GOT3 (cell line): ENCODE results near the gene RNF149.
"Not testable (repeated sequence)": the region's sequence is repeated elsewhere in the genome, so short reads cannot be mapped to it uniquely, and the experiment has no call there.

ENCODE experiments used
- DNase-seq: peaks from one replicate; lab custom pipeline; 2025; ENCODE audit warnings: mixed read lengths; lab: John Stamatoyannopoulos, UW

RNF149 gene

GRCh38 chr2:101255501-101255900 is 53.0 kb downstream of the RNF149 start:
- no peak for DNase-seq

DNA sequence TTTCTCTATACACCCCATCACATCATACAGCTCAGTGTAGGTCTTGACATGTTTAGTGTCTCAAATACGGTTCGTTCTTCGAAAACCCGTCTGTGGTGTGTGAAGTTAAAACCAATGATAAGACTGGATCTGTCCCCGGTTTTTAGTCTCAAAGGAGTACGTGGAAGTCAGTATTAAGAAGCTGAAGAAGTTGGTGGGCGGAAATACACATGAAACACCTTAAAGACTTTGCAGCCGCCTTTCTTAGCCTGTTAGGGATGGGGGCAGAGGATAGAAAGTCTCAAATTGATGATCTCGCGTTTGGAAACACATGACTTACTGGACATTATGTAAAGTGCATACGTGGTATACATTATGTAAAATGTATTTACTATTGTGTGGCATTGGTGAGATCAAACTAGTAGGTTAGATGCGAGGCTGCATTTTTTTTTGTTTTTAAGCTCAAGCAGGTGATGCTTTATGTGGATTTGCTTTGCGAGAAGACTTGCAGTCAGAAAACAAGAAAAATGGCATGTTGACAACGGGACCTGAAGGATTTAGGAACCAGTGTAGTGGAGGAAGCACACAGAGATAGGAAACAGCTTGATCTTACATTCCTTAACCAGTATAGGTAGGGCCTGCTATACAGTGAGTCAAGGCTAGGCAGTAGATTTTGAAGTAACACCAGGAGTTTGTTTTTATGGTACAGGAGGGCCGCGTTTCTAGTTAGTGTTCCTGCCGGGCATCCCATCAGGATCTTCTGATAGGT is 54.6 kb downstream of the RNF149 start:
- no peak for DNase-seq

- DNase-seq: no peak
These were observed 55.3 kb downstream of the RNF149 start for GRCh38 chr2:101253013-101253702.

DNA sequence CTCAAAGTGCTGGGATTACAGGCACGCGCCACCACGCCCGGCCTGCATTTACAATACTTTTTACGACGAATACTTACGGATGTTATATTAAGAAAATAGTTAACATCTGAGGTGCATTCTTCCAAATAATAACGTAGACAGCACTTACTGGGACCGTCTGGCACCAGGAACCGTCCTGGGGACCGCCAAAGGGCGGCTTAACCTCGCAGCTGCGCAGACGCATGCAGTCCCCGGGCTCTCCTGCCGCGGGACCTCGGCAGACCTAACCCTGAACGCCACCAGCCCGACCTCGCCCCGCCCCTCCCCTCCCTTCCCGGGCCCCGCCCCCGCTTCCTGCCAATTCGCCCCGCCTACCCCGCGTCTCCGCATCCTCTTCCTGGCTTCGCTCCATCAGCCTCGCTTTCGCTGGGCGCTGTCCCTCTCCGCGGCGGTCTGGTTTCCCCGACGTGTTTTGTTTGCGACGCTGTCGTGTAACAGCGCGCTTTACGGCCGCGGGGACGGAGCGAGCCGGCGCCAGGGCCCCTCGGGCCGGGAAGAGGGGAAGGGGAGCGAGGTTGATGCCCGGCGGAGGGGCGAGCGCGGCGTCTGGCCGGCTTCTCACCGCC is 56.0 kb downstream of the RNF149 start, which contains the start of gene CNOT11:
CNOT11 (plus strand) TSS at position 479 of the 605 bp plus-strand sequence; CDS start at position 558, 79 bp downstream.
- peak; percentile 96 for DNase-seq

DNA sequence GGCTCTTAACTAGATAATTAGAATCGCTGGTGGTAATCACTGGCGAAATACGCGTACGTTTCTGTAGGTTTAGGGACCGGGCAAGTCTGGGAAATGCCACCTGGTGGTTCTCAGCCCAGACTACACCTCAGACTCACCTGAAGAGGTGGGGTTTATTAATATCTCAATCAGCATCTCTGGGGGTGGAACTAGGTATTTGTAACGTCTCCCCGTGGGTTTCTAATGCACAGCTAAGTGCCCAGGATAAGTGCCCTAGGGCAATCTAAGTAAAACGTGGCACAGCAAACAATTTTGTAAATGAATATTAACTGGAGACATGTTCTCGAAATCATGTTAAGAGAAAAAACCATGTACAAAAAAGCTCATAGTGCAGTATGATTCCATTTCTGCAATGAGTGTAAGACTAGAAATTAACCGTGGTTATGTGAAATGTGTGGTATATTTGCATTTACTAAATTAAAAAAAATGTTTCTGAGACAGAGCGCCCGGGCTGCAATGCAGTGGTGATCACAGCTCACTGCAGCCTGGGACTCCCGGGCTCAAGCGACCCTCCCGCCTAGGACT is 56.6 kb downstream of the RNF149 start:
- no peak for DNase-seq

DNA sequence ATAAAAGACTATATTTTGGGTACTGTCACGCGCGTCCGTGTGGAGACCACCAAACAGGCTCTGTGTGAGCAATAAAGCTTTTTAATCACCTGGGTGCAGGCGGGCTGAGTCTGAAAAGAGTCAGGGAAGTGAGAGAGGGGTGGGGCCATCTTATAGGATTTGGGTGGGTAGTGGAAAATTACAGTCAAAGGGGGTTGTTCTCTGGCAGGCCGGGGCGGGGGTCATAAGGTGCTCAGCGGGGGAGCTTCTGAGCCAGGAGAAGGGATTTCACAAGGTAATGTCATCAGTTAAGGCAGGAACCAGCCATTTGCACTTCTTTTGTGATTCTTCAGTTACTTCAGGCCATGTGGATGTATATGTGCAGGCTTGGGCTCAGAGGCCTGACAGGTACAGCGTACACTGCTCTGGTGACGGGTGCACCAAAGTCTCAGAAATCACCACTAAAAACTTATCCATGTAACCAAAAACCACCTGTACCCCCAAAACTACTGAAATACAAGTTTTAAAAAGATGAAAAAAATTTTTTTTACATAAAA is 57.2 kb downstream of the RNF149 start:
- DNase-seq: not testable (repeated sequence)

GRCh38 chr2:101249826-101250225 is 58.7 kb downstream of the RNF149 start:
- DNase-seq: no peak

- DNase-seq: not testable (repeated sequence)
These were observed 59.7 kb downstream of the RNF149 start for GRCh38 chr2:101248756-101249155.

DNA sequence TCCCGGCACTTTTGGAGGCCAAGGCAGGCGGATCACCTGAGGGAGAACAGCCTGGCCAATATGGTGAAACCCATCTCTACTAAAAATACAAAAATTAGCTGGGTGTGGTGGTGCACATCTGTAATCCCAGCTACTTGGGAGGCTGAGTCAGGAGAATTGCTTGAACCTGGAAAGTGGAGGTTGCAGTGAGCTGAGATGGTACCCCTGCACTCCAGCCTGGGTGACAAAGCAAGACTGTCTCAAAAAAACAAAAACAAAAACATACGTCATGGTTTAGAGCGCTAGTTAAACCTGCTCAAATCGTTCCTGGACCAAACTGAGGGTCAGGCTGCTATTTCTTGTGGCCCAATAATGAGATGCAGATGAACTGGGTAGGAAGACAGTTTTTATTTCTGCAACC is 63.0 kb downstream of the RNF149 start:
- not testable (repeated sequence) for DNase-seq

- not testable (repeated sequence) for DNase-seq
These were observed 63.6 kb downstream of the RNF149 start for GRCh38 chr2:101244899-101245298.

GRCh38 chr2:101244373-101244772 is 64.1 kb downstream of the RNF149 start:
- not testable (repeated sequence) for DNase-seq

DNA sequence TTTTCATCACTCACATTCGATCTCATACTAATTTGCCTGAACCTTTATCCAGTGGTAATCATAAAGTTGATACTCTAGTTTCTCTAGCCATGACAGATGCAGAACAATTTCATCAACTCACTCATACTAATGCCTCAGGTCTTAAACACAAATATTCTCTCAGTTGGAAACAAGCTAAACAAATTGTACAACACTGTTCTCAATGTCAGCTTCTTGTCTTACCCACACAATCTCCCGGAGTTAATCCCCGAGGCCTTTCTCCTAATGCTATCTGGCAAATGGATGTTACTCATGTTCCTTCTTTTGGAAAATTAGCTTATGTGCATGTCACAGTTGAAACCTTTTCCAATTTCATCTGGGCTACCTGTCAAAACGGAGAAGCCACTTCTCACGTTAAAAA is 67.3 kb downstream of the RNF149 start:
- no peak for DNase-seq

- not testable (repeated sequence) for DNase-seq
These were observed 67.8 kb downstream of the RNF149 start for GRCh38 chr2:101240694-101241093.

DNA sequence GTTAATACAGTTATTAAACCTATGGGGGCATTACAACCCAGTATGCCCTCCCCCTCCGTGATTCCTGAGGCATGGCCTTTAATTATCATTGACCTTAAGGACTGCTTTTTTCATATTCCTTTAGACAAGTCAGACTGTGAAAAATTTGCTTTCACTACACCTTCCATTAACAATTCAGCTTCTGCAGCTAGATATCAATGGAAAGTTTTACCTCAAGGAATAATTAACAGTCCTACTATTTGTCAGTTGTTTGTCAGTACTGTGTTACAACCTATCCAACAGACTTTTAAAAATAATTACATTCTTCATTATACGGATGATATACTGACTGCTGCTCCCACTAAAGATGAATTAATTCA is 68.8 kb downstream of the RNF149 start:
- DNase-seq: not testable (repeated sequence)

- no peak for DNase-seq
These were observed 69.4 kb downstream of the RNF149 start for GRCh38 chr2:101238930-101239759.

DNA sequence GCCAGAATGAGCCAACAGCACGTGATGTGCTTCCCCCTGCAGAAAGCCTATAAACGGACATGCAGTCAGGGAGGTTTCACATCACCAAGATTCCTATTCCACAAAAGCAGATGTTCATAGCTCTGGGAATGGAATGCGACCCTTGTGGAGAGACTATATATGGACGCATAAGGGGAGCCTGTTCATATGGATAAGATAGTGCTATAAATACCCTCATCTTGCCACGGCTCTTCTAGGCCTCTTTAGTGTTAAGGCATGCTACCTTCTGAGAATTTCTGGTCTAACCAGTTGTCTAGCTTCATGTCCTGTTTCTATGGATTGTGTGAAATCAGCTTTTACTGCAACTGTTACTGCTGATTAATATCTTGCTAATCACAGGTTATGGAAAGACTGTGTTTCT is 70.6 kb downstream of the RNF149 start:
- DNase-seq: not testable (repeated sequence)

GRCh38 chr2:101235956-101236355 is 72.5 kb downstream of the RNF149 start:
- not testable (repeated sequence) for DNase-seq

- no peak for DNase-seq
These were observed 74.1 kb downstream of the RNF149 start for GRCh38 chr2:101234169-101234938.

DNA sequence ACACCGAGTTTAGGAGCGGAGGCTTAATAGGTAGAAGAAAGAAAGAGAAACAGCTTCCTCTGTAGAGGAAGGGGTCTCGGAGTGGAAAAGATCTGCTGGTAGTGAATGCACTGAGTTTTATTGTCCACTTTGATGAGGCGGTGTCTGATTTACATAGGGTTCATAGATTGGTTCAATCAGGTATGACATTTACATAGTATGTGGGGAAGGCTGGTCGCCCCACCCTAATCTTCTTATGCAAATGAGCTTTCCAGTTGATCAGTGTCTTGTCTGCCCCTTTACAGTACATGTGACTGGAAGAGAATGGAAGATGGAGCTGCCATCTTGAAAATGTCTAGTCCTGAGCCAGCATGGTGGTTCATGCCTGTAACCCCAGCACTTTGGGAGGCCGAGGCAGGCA is 75.7 kb downstream of the RNF149 start:
- no peak for DNase-seq

DNA sequence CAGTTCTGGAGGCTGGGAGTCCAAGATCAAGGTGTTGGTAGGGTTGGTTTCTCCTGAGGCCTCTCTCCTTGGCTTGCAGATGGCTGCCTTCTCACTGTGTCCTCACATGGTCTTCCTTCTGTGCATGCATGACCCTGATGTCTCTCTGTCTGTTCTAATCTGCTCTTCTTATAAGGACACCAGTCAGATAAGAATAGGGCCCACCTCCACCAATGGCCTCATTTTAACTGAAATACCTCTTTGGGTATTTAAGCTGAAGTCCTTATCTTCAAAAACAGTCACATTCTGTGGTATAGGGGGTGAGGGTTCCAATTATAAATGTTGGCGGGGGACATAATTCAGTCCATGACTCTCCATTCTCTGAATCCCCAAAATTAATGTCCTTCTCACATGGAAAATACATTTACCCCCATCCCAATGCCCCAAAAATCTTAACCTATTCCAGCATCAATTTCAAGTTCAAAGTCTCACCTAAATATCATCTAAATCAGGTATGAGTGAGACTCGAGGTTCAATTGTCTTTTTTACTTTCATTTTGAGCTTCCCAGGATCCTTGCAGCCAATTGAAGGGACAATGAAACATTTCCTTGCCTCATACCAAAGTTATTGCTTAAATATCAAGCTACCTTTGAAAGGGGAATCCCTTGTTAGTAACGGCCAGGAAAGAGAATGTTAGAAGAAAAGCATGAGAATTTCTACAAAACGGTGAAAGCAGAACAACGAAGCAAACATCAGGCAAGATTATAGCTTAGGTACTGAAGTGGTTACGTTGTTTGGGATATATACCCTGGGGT is 76.4 kb downstream of the RNF149 start:
- no peak for DNase-seq
